ENCODE results near the gene SAMM50. TPM values are rescaled to one million over a fixed set of nuclear protein-coding genes. Genes with fewer than 3 reads are reported as not detected.

The SAMM50 gene
- total and polyA plus RNA-seq, 9 donors, result 34.9 to 57.0 (median 46.4) TPM

GRCh38 chr22:44018594-44018993 is 63.4 kb downstream of the SAMM50 start:
- WGBS (ENCODE audit: insufficient coverage), result 94% methylated on average over 4 of the region's 9 CpGs
- Histone ChIP-seq H3K9me3 (replicated peaks; ENCODE audit: control insufficient read depth, low read depth, low read length) (no peaks in the 10 kb centered on the region), H3K4me1 (ENCODE audit: control insufficient read depth, insufficient read depth, low read length) (peaks cover 5% of the 10 kb centered on the region), H3K27me3 (ENCODE audit: control insufficient read depth, insufficient read depth, low read length) (no peaks in the 10 kb centered on the region), H3K27ac (ENCODE audit: low read length) (no peak overlapping the region), H3K36me3 (ENCODE audit: control insufficient read depth, insufficient read depth, low read length) (no peaks in the 10 kb centered on the region), H3K4me3 (ENCODE audit: low read length) (no peak overlapping the region)
- DNase-seq, result no peak

- Histone ChIP-seq H3K4me3 (ENCODE audit: low read length) (no peak overlapping the region), H3K27ac (ENCODE audit: low read length) (no peak overlapping the region), H3K9me3 (replicated peaks; ENCODE audit: control insufficient read depth, low read depth, low read length) (no peaks in the 10 kb centered on the region), H3K36me3 (ENCODE audit: control insufficient read depth, insufficient read depth, low read length) (no peaks in the 10 kb centered on the region), H3K4me1 (ENCODE audit: control insufficient read depth, insufficient read depth, low read length) (peaks cover 9% of the 10 kb centered on the region), H3K27me3 (ENCODE audit: control insufficient read depth, insufficient read depth, low read length) (no peaks in the 10 kb centered on the region)
- DNase-seq, result no peak
- WGBS (ENCODE audit: insufficient coverage), result 88% methylated on average over 7 of the region's 10 CpGs
Measured at GRCh38 chr22:44019416-44019815, 64.2 kb downstream of the SAMM50 start.

- H3K9me3 ChIP-seq (replicated peaks; ENCODE audit: control insufficient read depth, low read depth, low read length), result no peaks in the 10 kb centered on the region
- peaks cover 12% of the 10 kb centered on the region for H3K4me1 ChIP-seq (ENCODE audit: control insufficient read depth, insufficient read depth, low read length)
- 66% methylated on average over 5 of the region's 5 CpGs for WGBS (ENCODE audit: insufficient coverage)
- no peak for DNase-seq
- H3K27me3 ChIP-seq (ENCODE audit: control insufficient read depth, insufficient read depth, low read length), result no peaks in the 10 kb centered on the region
- no peak overlapping the region for H3K27ac ChIP-seq (ENCODE audit: low read length)
- no peaks in the 10 kb centered on the region for H3K36me3 ChIP-seq (ENCODE audit: control insufficient read depth, insufficient read depth, low read length)
- H3K4me3 ChIP-seq (ENCODE audit: low read length), result no peak overlapping the region
Measured at GRCh38 chr22:44019846-44020245, 64.6 kb downstream of the SAMM50 start.

- Histone ChIP-seq H3K27ac (ENCODE audit: low read length) (peak overlapping the region; percentile 47), H3K27me3 (ENCODE audit: control insufficient read depth, insufficient read depth, low read length) (no peaks in the 10 kb centered on the region), H3K9me3 (replicated peaks; ENCODE audit: control insufficient read depth, low read depth, low read length) (no peaks in the 10 kb centered on the region), H3K4me1 (ENCODE audit: control insufficient read depth, insufficient read depth, low read length) (peaks cover 23% of the 10 kb centered on the region), H3K36me3 (ENCODE audit: control insufficient read depth, insufficient read depth, low read length) (no peaks in the 10 kb centered on the region), H3K4me3 (ENCODE audit: low read length) (no peak overlapping the region)
- no peak for DNase-seq
- WGBS (ENCODE audit: insufficient coverage), result 77% methylated on average over 3 of the region's 8 CpGs
Measured at GRCh38 chr22:44020981-44021380, 65.7 kb downstream of the SAMM50 start.

- no peaks in the 10 kb centered on the region for H3K9me3 ChIP-seq (replicated peaks; ENCODE audit: control insufficient read depth, low read depth, low read length)
- H3K4me3 ChIP-seq (ENCODE audit: low read length), result peak overlapping the region; percentile 66
- H3K27me3 ChIP-seq (ENCODE audit: control insufficient read depth, insufficient read depth, low read length), result no peaks in the 10 kb centered on the region
- H3K4me1 ChIP-seq (ENCODE audit: control insufficient read depth, insufficient read depth, low read length), result peaks cover 48% of the 10 kb centered on the region
- peak; percentile 60 for DNase-seq
- 5% methylated on average over 51 of the region's 54 CpGs for WGBS (ENCODE audit: insufficient coverage)
- H3K27ac ChIP-seq (ENCODE audit: low read length), result peak overlapping the region; percentile 80
- no peaks in the 10 kb centered on the region for H3K36me3 ChIP-seq (ENCODE audit: control insufficient read depth, insufficient read depth, low read length)
Measured at GRCh38 chr22:44023404-44024287, 68.4 kb downstream of the SAMM50 start.

- no peaks in the 10 kb centered on the region for H3K27me3 ChIP-seq (ENCODE audit: control insufficient read depth, insufficient read depth, low read length)
- no peaks in the 10 kb centered on the region for H3K36me3 ChIP-seq (ENCODE audit: control insufficient read depth, insufficient read depth, low read length)
- H3K4me1 ChIP-seq (ENCODE audit: control insufficient read depth, insufficient read depth, low read length), result peaks cover 55% of the 10 kb centered on the region
- peak within 1 kb of the TSS; percentile 66 for H3K4me3 ChIP-seq (ENCODE audit: low read length)
- 1% methylated on average over 78 of the region's 83 CpGs for WGBS (ENCODE audit: insufficient coverage)
- H3K27ac ChIP-seq (ENCODE audit: low read length), result peak within 1 kb of the TSS; percentile 96
- peak; percentile 49 for DNase-seq
- no peaks in the 10 kb centered on the region for H3K9me3 ChIP-seq (replicated peaks; ENCODE audit: control insufficient read depth, low read depth, low read length)
Measured at GRCh38 chr22:44024288-44024921, 69.2 kb downstream of the SAMM50 start, which contains the start of gene PARVB. Gene PARVB (plus strand): TSS chr22:44024302. CDS start chr22:44024340, 38 bp downstream.

GRCh38 chr22:44025171-44026065 is 70.2 kb downstream of the SAMM50 start:
- 78% methylated on average over 19 of the region's 26 CpGs for WGBS (ENCODE audit: insufficient coverage)
- no peaks in the 10 kb centered on the region for H3K9me3 ChIP-seq (replicated peaks; ENCODE audit: control insufficient read depth, low read depth, low read length)
- peaks cover 62% of the 10 kb centered on the region for H3K4me1 ChIP-seq (ENCODE audit: control insufficient read depth, insufficient read depth, low read length)
- H3K27me3 ChIP-seq (ENCODE audit: control insufficient read depth, insufficient read depth, low read length), result no peaks in the 10 kb centered on the region
- peak; percentile 53 for DNase-seq
- H3K36me3 ChIP-seq (ENCODE audit: control insufficient read depth, insufficient read depth, low read length), result no peaks in the 10 kb centered on the region
- H3K4me3 ChIP-seq (ENCODE audit: low read length), result peak overlapping the region; percentile 44
- peak overlapping the region; percentile 96 for H3K27ac ChIP-seq (ENCODE audit: low read length)

- Histone ChIP-seq H3K4me3 (ENCODE audit: low read length) (peak overlapping the region; percentile 22), H3K27me3 (ENCODE audit: control insufficient read depth, insufficient read depth, low read length) (no peaks in the 10 kb centered on the region), H3K27ac (ENCODE audit: low read length) (peak overlapping the region; percentile 96), H3K36me3 (ENCODE audit: control insufficient read depth, insufficient read depth, low read length) (no peaks in the 10 kb centered on the region), H3K9me3 (replicated peaks; ENCODE audit: control insufficient read depth, low read depth, low read length) (no peaks in the 10 kb centered on the region), H3K4me1 (ENCODE audit: control insufficient read depth, insufficient read depth, low read length) (peaks cover 69% of the 10 kb centered on the region)
- 62% methylated on average over 12 of the region's 17 CpGs for WGBS (ENCODE audit: insufficient coverage)
- DNase-seq, result peak; percentile 54
Measured at GRCh38 chr22:44026066-44026629, 70.9 kb downstream of the SAMM50 start.

GRCh38 chr22:44026630-44027511 is 71.6 kb downstream of the SAMM50 start:
- H3K9me3 ChIP-seq (replicated peaks; ENCODE audit: control insufficient read depth, low read depth, low read length), result no peaks in the 10 kb centered on the region
- no peaks in the 10 kb centered on the region for H3K36me3 ChIP-seq (ENCODE audit: control insufficient read depth, insufficient read depth, low read length)
- DNase-seq, result peak; percentile 85
- peak overlapping the region; percentile 22 for H3K4me3 ChIP-seq (ENCODE audit: low read length)
- H3K27me3 ChIP-seq (ENCODE audit: control insufficient read depth, insufficient read depth, low read length), result no peaks in the 10 kb centered on the region
- H3K27ac ChIP-seq (ENCODE audit: low read length), result peak overlapping the region; percentile 96
- WGBS (ENCODE audit: insufficient coverage), result 42% methylated on average over 23 of the region's 28 CpGs
- H3K4me1 ChIP-seq (ENCODE audit: control insufficient read depth, insufficient read depth, low read length), result peaks cover 75% of the 10 kb centered on the region

Measured in muscle of leg (tissue), 11 donors.